H9 (cell line): ENCODE measurements around the gene PCDH17. TPM values are rescaled to one million over a fixed set of nuclear protein-coding genes. Genes with fewer than 3 reads are reported as not detected.

ENCODE experiments used
- DNase-seq: peaks from one replicate; pipeline ENCODE4 v3.0.0-alpha.2; 2017
- H2AFZ ChIP-seq: one replicate; pipeline ENCODE4 v1.6.1; 2013; ENCODE audit warnings: mild to moderate bottlenecking, low read length, control low read depth, moderate library complexity
- H2AK5ac ChIP-seq: 2 replicates; pipeline ENCODE4 v1.6.1; 2013; ENCODE audit warnings: low read length, control low read depth, mixed read lengths; ENCODE audit not compliant: insufficient read length
- H2BK120ac ChIP-seq: one replicate; pipeline ENCODE4 v1.6.1; 2013; ENCODE audit warnings: low read depth, mild to moderate bottlenecking, low read length, control low read depth, inconsistent platforms; ENCODE audit not compliant: poor library complexity, severe bottlenecking
- H2BK12ac ChIP-seq: 2 replicates; pipeline ENCODE4 v1.6.1; 2013; ENCODE audit warnings: low read length, control low read depth, mixed read lengths, low read depth; ENCODE audit not compliant: insufficient read length
- H2BK15ac ChIP-seq: 2 replicates; pipeline ENCODE4 v1.6.1; 2013; ENCODE audit warnings: low read depth, low read length, control low read depth
- H2BK20ac ChIP-seq: one replicate; pipeline ENCODE4 v1.6.1; 2013; ENCODE audit warnings: low read depth, mild to moderate bottlenecking, low read length, control low read depth, inconsistent platforms; ENCODE audit not compliant: poor library complexity, severe bottlenecking
- H2BK5ac ChIP-seq: 2 replicates; pipeline ENCODE4 v1.6.1; 2013; ENCODE audit warnings: low read length, control low read depth, mixed read lengths; ENCODE audit not compliant: insufficient read length
- H3K14ac ChIP-seq: 2 replicates; pipeline ENCODE4 v1.6.1; 2013; ENCODE audit warnings: low read length, control low read depth; ENCODE audit not compliant: insufficient read depth
- H3K18ac ChIP-seq: 2 replicates; pipeline ENCODE4 v1.6.1; 2013; ENCODE audit warnings: low read depth, mild to moderate bottlenecking, mixed read lengths, low read length, control low read depth; ENCODE audit not compliant: insufficient read length
- H3K23ac ChIP-seq: 2 replicates; pipeline ENCODE4 v1.6.1; 2013; ENCODE audit warnings: low read length, control low read depth, mixed read lengths, low read depth; ENCODE audit not compliant: insufficient read length
- H3K23me2 ChIP-seq: 2 replicates; pipeline ENCODE4 v1.6.1; 2013; ENCODE audit warnings: low read depth, mild to moderate bottlenecking, mixed read lengths, low read length, control low read depth; ENCODE audit not compliant: insufficient read length, poor library complexity, severe bottlenecking
- H3K27ac ChIP-seq: 2 replicates; pipeline ENCODE4 v1.5.1; 2013; ENCODE audit warnings: low read length, control low read depth, mixed read lengths, low read depth; ENCODE audit not compliant: insufficient read length
- H3K27me3 ChIP-seq: 2 replicates; pipeline ENCODE4 v1.6.1; 2013; ENCODE audit warnings: low read length, control low read depth, inconsistent platforms; ENCODE audit not compliant: insufficient read depth
- H3K4ac ChIP-seq: 2 replicates; pipeline ENCODE4 v1.6.1; 2013; ENCODE audit warnings: low read depth, mild to moderate bottlenecking, control low read depth, inconsistent platforms, low read length, moderate library complexity
- H3K4me1 ChIP-seq: 2 replicates; pipeline ENCODE4 v1.6.1; 2013; ENCODE audit warnings: low read length, control low read depth, inconsistent platforms; ENCODE audit not compliant: insufficient read depth
- H3K4me2 ChIP-seq: 2 replicates; pipeline ENCODE4 v1.6.1; 2013; ENCODE audit warnings: low read length, control low read depth, mixed read lengths; ENCODE audit not compliant: insufficient read length, insufficient read depth
- H3K56ac ChIP-seq: 2 replicates; pipeline ENCODE4 v1.6.1; 2013; ENCODE audit warnings: low read depth, mild to moderate bottlenecking, mixed read lengths, low read length, control low read depth; ENCODE audit not compliant: insufficient read length
- H3K79me1 ChIP-seq: 2 replicates; pipeline ENCODE4 v1.6.1; 2013; ENCODE audit warnings: low read depth, mild to moderate bottlenecking, moderate library complexity, low read length, control low read depth, inconsistent platforms; ENCODE audit not compliant: insufficient read depth, poor library complexity, severe bottlenecking
- H3K79me2 ChIP-seq: 2 replicates; pipeline ENCODE4 v1.6.1; 2013; ENCODE audit warnings: low read length, control low read depth, inconsistent platforms; ENCODE audit not compliant: insufficient read depth
- H3K9ac ChIP-seq: 2 replicates; pipeline ENCODE4 v1.6.1; 2013; ENCODE audit warnings: low read length, control low read depth, mixed read lengths; ENCODE audit not compliant: insufficient read length; ENCODE audit errors: extremely low read depth
- H3K9me3 ChIP-seq: one replicate; pipeline ENCODE4 v1.6.1; 2013; ENCODE audit warnings: low read depth, low read length, inconsistent platforms; ENCODE audit not compliant: control insufficient read depth
- H3T11ph ChIP-seq: one replicate; pipeline ENCODE4 v1.6.1; 2013; ENCODE audit warnings: mild to moderate bottlenecking, low read length, control low read depth, inconsistent platforms
- H4K20me1 ChIP-seq: one replicate; pipeline ENCODE4 v1.6.1; 2013; ENCODE audit not compliant: control insufficient read depth, insufficient read length, insufficient read depth
- H4K5ac ChIP-seq: 2 replicates; pipeline ENCODE4 v1.6.1; 2013; ENCODE audit warnings: low read depth, mild to moderate bottlenecking, mixed read lengths, low read length, control low read depth; ENCODE audit not compliant: insufficient read length
- H4K8ac ChIP-seq: replicated peaks from 2 replicates; pipeline ENCODE4 v1.6.1; 2013; ENCODE audit warnings: low read length, control low read depth, mixed read lengths, low read depth; ENCODE audit not compliant: insufficient read length
- H4K91ac ChIP-seq: 2 replicates; pipeline ENCODE4 v1.6.1; 2013; ENCODE audit warnings: low read depth, mild to moderate bottlenecking, moderate library complexity, mixed read lengths, low read length, control low read depth; ENCODE audit not compliant: insufficient read length
- H3K27ac Mint-ChIP-seq, 3 experiments: 2 replicates in 2 of 3; 3 replicates in 1 of 3; pipeline ENCODE4 v1.8.0; 2020 to 2021; ENCODE audit warnings: mixed read lengths in 3 of 3, mild to moderate bottlenecking in 1 of 3, moderate library complexity in 1 of 3
- H3K27me3 Mint-ChIP-seq: 2 replicates; pipeline ENCODE4 v1.8.0; 2021; ENCODE audit warnings: low read depth, mild to moderate bottlenecking, moderate library complexity, mixed read lengths
- H3K36me3 Mint-ChIP-seq, 3 experiments: 2 replicates in 2 of 3; 3 replicates in 1 of 3; pipeline ENCODE4 v1.8.0; 2020 to 2021; ENCODE audit warnings: low read depth in 3 of 3, mixed read lengths in 3 of 3; ENCODE audit not compliant: insufficient read depth in 1 of 3
- H3K4me1 Mint-ChIP-seq, 2 experiments: 2 replicates each; pipeline ENCODE4 v1.8.0; 2020; ENCODE audit warnings: mixed read lengths in 2 of 2
- H3K4me3 Mint-ChIP-seq, 2 experiments: 2 replicates in 1 of 2; 3 replicates in 1 of 2; pipeline ENCODE4 v1.8.0; 2020 to 2021; ENCODE audit warnings: mild to moderate bottlenecking in 2 of 2, mixed read lengths in 2 of 2, moderate library complexity in 1 of 2
- H3K9me3 Mint-ChIP-seq, 2 experiments: 2 replicates in 1 of 2; 3 replicates in 1 of 2; pipeline ENCODE4 v1.8.0; 2020; ENCODE audit warnings: mild to moderate bottlenecking in 2 of 2, mixed read lengths in 2 of 2, moderate library complexity in 1 of 2
- WGBS: extraction: QIAGEN DNeasy Blood & Tissue Kit; methylation state at CpG from one replicate; pipeline ENCODE4 v1.1.7; 2013; ENCODE audit warnings: missing lambda C conversion rate, low lambda C conversion rate, mixed read lengths; ENCODE audit not compliant: insufficient read length; ENCODE audit errors: extremely low coverage; 5-methylcytosine and 5-hydroxymethylcytosine counted together
- total RNA-seq: library from RNA; stranded (reverse); gene quantifications from 2 replicates; pipeline ENCODE4 v1.2.1, GENCODE V29; 2021
- TF ChIP-seq, protein P1 (sequence below): fragments of 200-600 bp; sonication (generic); conservative IDR thresholded peaks from 3 replicates; pipeline ENCODE4 v1.8.0; 2021; ENCODE audit warnings: antibody characterized with exemption, mild to moderate bottlenecking

The PCDH17 gene
- total RNA-seq, 1 experiment from 2014 or later: 0.52 TPM

GRCh38 chr13:57624565-57625435 lies 6.7 kb upstream of the PCDH17 start:
- H2BK120ac ChIP-seq: no peak overlapping the region
- H3K9ac ChIP-seq: no peak overlapping the region
- peaks cover 6% of the 10 kb centered on the region for H3K23me2 ChIP-seq
- H3K9me3 ChIP-seq: no peaks in the 10 kb centered on the region
- no peak overlapping the region for H3K4me2 ChIP-seq
- no peak overlapping the region for H3K14ac ChIP-seq
- peaks cover 10% of the 10 kb centered on the region; the same call in 1 of the 2 replicates for H3K27me3 ChIP-seq
- H3K4me1 Mint-ChIP-seq: peaks cover 8 to 20% of the 10 kb centered on the region in 2 experiments
- H2BK20ac ChIP-seq: no peak overlapping the region
- H3K18ac ChIP-seq: no peak overlapping the region
- WGBS: no CpG with 5 or more reads among the region's 5 CpGs
- no peaks in the 10 kb centered on the region for H3K4me1 ChIP-seq
- H3K4me3 Mint-ChIP-seq: no peak overlapping the region; a peak in 1 of 5 replicates
- no peak overlapping the region for H3K56ac ChIP-seq
- no peaks in the 10 kb centered on the region for H4K20me1 ChIP-seq
- H2BK5ac ChIP-seq: no peak overlapping the region
- H3K79me1 ChIP-seq: no peaks in the 10 kb centered on the region
- 0 out of 7 replicates have a peak overlapping the region, but pooled peaks of 2 of the 3 experiments have one; percentile 45 to 61 for H3K27ac Mint-ChIP-seq
- H4K5ac ChIP-seq: no peak overlapping the region
- no peak overlapping the region for H3T11ph ChIP-seq
- H3K23ac ChIP-seq: no peak overlapping the region
- no peak overlapping the region for H2AFZ ChIP-seq
- H4K91ac ChIP-seq: no peak overlapping the region
- no peak overlapping the region for H2AK5ac ChIP-seq
- H3K36me3 Mint-ChIP-seq: no peaks in the 10 kb centered on the region; a peak in 1 of 7 replicates
- H3K79me2 ChIP-seq: no peaks in the 10 kb centered on the region
- H3K27ac ChIP-seq: no peak overlapping the region
- DNase-seq: peak; percentile 61
- TF ChIP-seq, protein P1, sequence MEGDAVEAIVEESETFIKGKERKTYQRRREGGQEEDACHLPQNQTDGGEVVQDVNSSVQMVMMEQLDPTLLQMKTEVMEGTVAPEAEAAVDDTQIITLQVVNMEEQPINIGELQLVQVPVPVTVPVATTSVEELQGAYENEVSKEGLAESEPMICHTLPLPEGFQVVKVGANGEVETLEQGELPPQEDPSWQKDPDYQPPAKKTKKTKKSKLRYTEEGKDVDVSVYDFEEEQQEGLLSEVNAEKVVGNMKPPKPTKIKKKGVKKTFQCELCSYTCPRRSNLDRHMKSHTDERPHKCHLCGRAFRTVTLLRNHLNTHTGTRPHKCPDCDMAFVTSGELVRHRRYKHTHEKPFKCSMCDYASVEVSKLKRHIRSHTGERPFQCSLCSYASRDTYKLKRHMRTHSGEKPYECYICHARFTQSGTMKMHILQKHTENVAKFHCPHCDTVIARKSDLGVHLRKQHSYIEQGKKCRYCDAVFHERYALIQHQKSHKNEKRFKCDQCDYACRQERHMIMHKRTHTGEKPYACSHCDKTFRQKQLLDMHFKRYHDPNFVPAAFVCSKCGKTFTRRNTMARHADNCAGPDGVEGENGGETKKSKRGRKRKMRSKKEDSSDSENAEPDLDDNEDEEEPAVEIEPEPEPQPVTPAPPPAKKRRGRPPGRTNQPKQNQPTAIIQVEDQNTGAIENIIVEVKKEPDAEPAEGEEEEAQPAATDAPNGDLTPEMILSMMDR: peak; percentile 91
- no peak overlapping the region for H4K8ac ChIP-seq
- H3K9me3 Mint-ChIP-seq: peaks cover 0 to under 1% of the 10 kb centered on the region in 2 experiments; a peak in 1 of 5 replicates
- no peak overlapping the region for H2BK12ac ChIP-seq
- H3K27me3 Mint-ChIP-seq: peaks cover 23% of the 10 kb centered on the region
- H3K4ac ChIP-seq: no peak overlapping the region
- H2BK15ac ChIP-seq: no peak overlapping the region
